ENCODE results near the gene CASP8AP2.
"Not testable (repeated sequence)": the region's sequence is repeated elsewhere in the genome, so short reads cannot be mapped to it uniquely, and the experiment has no call there.

The CASP8AP2 gene
- 139 reads per million, percentile 88 among the genes with 10 or more reads in this experiment for total RNA-seq

GRCh38 chr6:89829472-89830169, at the start of gene CASP8AP2:
Gene CASP8AP2 (plus strand): TSS chr6:89829880.
- peak; percentile 88 for DNase-seq

GRCh38 chr6:89781070-89782034, 48.3 kb upstream of the CASP8AP2 start:
- no peak for DNase-seq

GRCh38 chr6:89782222-89782621, 47.5 kb upstream of the CASP8AP2 start:
- DNase-seq, result no peak

GRCh38 chr6:89783293-89783692, 46.4 kb upstream of the CASP8AP2 start:
- not testable (repeated sequence) for DNase-seq

GRCh38 chr6:89784838-89785237, 44.8 kb upstream of the CASP8AP2 start:
- DNase-seq, result no peak

GRCh38 chr6:89786970-89787369, 42.7 kb upstream of the CASP8AP2 start:
- no peak for DNase-seq

- no peak for DNase-seq
Measured at GRCh38 chr6:89787660-89788328, 41.9 kb upstream of the CASP8AP2 start.

- DNase-seq, result no peak
Measured at GRCh38 chr6:89789980-89790379, 39.7 kb upstream of the CASP8AP2 start.

- no peak for DNase-seq
Measured at GRCh38 chr6:89790403-89790802, 39.3 kb upstream of the CASP8AP2 start.

- DNase-seq, result no peak
Measured at GRCh38 chr6:89792881-89793280, 36.8 kb upstream of the CASP8AP2 start.

- no peak for DNase-seq
Measured at GRCh38 chr6:89793586-89793985, 36.1 kb upstream of the CASP8AP2 start.

- DNase-seq, result no peak
Measured at GRCh38 chr6:89794324-89794723, 35.4 kb upstream of the CASP8AP2 start.

- DNase-seq, result no peak
Measured at GRCh38 chr6:89797317-89797716, 32.4 kb upstream of the CASP8AP2 start.

- no peak for DNase-seq
Measured at GRCh38 chr6:89799096-89799495, 30.6 kb upstream of the CASP8AP2 start.

GRCh38 chr6:89799756-89800155, 29.9 kb upstream of the CASP8AP2 start:
- no peak for DNase-seq

- no peak for DNase-seq
Measured at GRCh38 chr6:89803271-89803670, 26.4 kb upstream of the CASP8AP2 start.

- no peak for DNase-seq
Measured at GRCh38 chr6:89805814-89806371, 23.8 kb upstream of the CASP8AP2 start.

- no peak for DNase-seq
Measured at GRCh38 chr6:89807581-89807980, 22.1 kb upstream of the CASP8AP2 start.

GRCh38 chr6:89813422-89813821, 16.3 kb upstream of the CASP8AP2 start:
- not testable (repeated sequence) for DNase-seq

- no peak for DNase-seq
Measured at GRCh38 chr6:89817481-89817880, 12.2 kb upstream of the CASP8AP2 start.

- DNase-seq, result no peak
Measured at GRCh38 chr6:89818977-89819335, 10.7 kb upstream of the CASP8AP2 start.

GRCh38 chr6:89819336-89820130, 10.1 kb upstream of the CASP8AP2 start, which contains the start of gene MDN1:
Gene MDN1 (minus strand): TSS chr6:89819794. CDS start chr6:89819607, 187 bp downstream.
- peak; percentile 85 for DNase-seq

Measured in effector CD4-positive, alpha-beta T cell (primary cell).